ENCODE results near the gene OR4F15.

DNA sequence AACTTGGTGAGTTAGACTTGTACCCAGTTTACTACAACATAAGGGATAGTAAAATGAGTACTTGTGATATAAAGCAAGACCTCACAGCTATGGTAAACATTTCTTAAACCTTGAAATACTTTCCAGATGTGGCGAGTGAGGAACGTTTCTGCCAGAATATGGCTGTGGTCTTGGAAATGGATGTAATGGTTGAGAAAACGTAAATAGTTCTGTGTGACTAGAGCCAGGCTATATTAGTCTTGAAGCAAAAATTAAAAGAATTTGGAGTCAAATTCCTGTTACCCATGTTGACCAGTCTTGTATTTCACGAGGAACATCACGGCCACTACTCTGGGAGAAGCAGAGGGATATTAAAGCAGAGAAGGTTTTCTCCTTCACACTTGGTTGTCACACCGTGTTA, 15.3 kb downstream of the OR4F15 start:
- TF ChIP-seq, protein P1, sequence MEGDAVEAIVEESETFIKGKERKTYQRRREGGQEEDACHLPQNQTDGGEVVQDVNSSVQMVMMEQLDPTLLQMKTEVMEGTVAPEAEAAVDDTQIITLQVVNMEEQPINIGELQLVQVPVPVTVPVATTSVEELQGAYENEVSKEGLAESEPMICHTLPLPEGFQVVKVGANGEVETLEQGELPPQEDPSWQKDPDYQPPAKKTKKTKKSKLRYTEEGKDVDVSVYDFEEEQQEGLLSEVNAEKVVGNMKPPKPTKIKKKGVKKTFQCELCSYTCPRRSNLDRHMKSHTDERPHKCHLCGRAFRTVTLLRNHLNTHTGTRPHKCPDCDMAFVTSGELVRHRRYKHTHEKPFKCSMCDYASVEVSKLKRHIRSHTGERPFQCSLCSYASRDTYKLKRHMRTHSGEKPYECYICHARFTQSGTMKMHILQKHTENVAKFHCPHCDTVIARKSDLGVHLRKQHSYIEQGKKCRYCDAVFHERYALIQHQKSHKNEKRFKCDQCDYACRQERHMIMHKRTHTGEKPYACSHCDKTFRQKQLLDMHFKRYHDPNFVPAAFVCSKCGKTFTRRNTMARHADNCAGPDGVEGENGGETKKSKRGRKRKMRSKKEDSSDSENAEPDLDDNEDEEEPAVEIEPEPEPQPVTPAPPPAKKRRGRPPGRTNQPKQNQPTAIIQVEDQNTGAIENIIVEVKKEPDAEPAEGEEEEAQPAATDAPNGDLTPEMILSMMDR (IDR thresholded peaks at IDR 0.05; ENCODE audit: insufficient read depth, low read length) = no peak
- TF ChIP-seq SPI1 (IDR thresholded peaks at IDR 0.05; ENCODE audit: borderline replicate concordance, low read depth) = no peak
- TF ChIP-seq, protein P2, sequence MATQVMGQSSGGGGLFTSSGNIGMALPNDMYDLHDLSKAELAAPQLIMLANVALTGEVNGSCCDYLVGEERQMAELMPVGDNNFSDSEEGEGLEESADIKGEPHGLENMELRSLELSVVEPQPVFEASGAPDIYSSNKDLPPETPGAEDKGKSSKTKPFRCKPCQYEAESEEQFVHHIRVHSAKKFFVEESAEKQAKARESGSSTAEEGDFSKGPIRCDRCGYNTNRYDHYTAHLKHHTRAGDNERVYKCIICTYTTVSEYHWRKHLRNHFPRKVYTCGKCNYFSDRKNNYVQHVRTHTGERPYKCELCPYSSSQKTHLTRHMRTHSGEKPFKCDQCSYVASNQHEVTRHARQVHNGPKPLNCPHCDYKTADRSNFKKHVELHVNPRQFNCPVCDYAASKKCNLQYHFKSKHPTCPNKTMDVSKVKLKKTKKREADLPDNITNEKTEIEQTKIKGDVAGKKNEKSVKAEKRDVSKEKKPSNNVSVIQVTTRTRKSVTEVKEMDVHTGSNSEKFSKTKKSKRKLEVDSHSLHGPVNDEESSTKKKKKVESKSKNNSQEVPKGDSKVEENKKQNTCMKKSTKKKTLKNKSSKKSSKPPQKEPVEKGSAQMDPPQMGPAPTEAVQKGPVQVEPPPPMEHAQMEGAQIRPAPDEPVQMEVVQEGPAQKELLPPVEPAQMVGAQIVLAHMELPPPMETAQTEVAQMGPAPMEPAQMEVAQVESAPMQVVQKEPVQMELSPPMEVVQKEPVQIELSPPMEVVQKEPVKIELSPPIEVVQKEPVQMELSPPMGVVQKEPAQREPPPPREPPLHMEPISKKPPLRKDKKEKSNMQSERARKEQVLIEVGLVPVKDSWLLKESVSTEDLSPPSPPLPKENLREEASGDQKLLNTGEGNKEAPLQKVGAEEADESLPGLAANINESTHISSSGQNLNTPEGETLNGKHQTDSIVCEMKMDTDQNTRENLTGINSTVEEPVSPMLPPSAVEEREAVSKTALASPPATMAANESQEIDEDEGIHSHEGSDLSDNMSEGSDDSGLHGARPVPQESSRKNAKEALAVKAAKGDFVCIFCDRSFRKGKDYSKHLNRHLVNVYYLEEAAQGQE (IDR thresholded peaks at IDR 0.05; ENCODE audit: insufficient replicate concordance, low read depth) = no peak
- no peak for TF ChIP-seq POLR2AphosphoS5 (IDR thresholded peaks at IDR 0.05; ENCODE audit: low read depth)
